Stimulated activated memory B cell treated with anti-CD40 and anti-IgM and Interleukin-4, amounts not matched to agents 10 μg/mL and 1 μg/mL and 100 μg/mL, for 72 hours (primary cell): Measurements from ENCODE around the gene CEP89.
"Not testable (repeated sequence)": the region's sequence is repeated elsewhere in the genome, so short reads cannot be mapped to it uniquely, and the experiment has no call there.

ENCODE experiments used
- ATAC-seq: fragments of 150-1000 bp; cut with Tn5 transposase; 2 replicates; pipeline ENCODE4 v1.10.0; 2021
- H3K27ac Mint-ChIP-seq: one replicate; pipeline ENCODE4 v1.8.0; 2022; ENCODE audit warnings: mild to moderate bottlenecking, mixed read lengths
- H3K27me3 Mint-ChIP-seq: one replicate; pipeline ENCODE4 v1.8.0; 2022; ENCODE audit warnings: mixed read lengths
- H3K36me3 Mint-ChIP-seq: one replicate; pipeline ENCODE4 v1.8.0; 2022; ENCODE audit warnings: mixed read lengths
- H3K4me1 Mint-ChIP-seq: one replicate; pipeline ENCODE4 v1.8.0; 2022; ENCODE audit warnings: mixed read lengths
- H3K4me3 Mint-ChIP-seq: one replicate; pipeline ENCODE4 v1.8.0; 2022; ENCODE audit warnings: mild to moderate bottlenecking, moderate library complexity, mixed read lengths
- H3K9me3 Mint-ChIP-seq: one replicate; pipeline ENCODE4 v1.8.0; 2022; ENCODE audit warnings: mixed read lengths

Gene CEP89

GRCh38 chr19:32890326-32890725 lies 81.4 kb downstream of the CEP89 start:
- Mint-ChIP-seq H3K27ac (no peak overlapping the region), H3K27me3 (no peaks in the 10 kb centered on the region), H3K36me3 (peaks cover 76% of the 10 kb centered on the region), H3K4me3 (no peak overlapping the region), H3K9me3 (peaks cover 27% of the 10 kb centered on the region), H3K4me1 (peaks cover 6% of the 10 kb centered on the region)
- ATAC-seq = no peak

GRCh38 chr19:32889137-32889934 lies 82.4 kb downstream of the CEP89 start:
- Mint-ChIP-seq H3K27ac (no peak overlapping the region), H3K4me1 (no peaks in the 10 kb centered on the region), H3K27me3 (no peaks in the 10 kb centered on the region), H3K36me3 (peaks cover 73% of the 10 kb centered on the region), H3K9me3 (peaks cover 20% of the 10 kb centered on the region), H3K4me3 (no peak overlapping the region)
- ATAC-seq = no peak

- Mint-ChIP-seq H3K9me3 (peaks cover 7% of the 10 kb centered on the region), H3K36me3 (peaks cover 62% of the 10 kb centered on the region), H3K27ac (no peak overlapping the region), H3K27me3 (no peaks in the 10 kb centered on the region), H3K4me1 (no peaks in the 10 kb centered on the region), H3K4me3 (no peak overlapping the region)
- ATAC-seq = no peak
Measured at GRCh38 chr19:32887572-32888215, 84.1 kb downstream of the CEP89 start.

GRCh38 chr19:32886241-32886640 lies 85.5 kb downstream of the CEP89 start:
- Mint-ChIP-seq H3K27ac (no peak overlapping the region), H3K4me3 (no peak overlapping the region), H3K4me1 (no peaks in the 10 kb centered on the region), H3K36me3 (peaks cover 55% of the 10 kb centered on the region), H3K27me3 (no peaks in the 10 kb centered on the region), H3K9me3 (peaks cover 2% of the 10 kb centered on the region)
- no peak for ATAC-seq

- ATAC-seq, H3K9me3 Mint-ChIP-seq, H3K27me3 Mint-ChIP-seq, H3K27ac Mint-ChIP-seq, H3K4me3 Mint-ChIP-seq, H3K4me1 Mint-ChIP-seq: not testable (repeated sequence)
- peaks cover 51% of the 10 kb centered on the region for H3K36me3 Mint-ChIP-seq
Measured at GRCh38 chr19:32885255-32885654, 86.5 kb downstream of the CEP89 start.

GRCh38 chr19:32881766-32882165 lies 90.0 kb downstream of the CEP89 start:
- H3K4me1 Mint-ChIP-seq = no peaks in the 10 kb centered on the region
- H3K27me3 Mint-ChIP-seq = no peaks in the 10 kb centered on the region
- no peaks in the 10 kb centered on the region for H3K9me3 Mint-ChIP-seq
- no peak for ATAC-seq
- H3K27ac Mint-ChIP-seq = no peak overlapping the region
- no peak overlapping the region for H3K4me3 Mint-ChIP-seq
- peaks cover 58% of the 10 kb centered on the region for H3K36me3 Mint-ChIP-seq

GRCh38 chr19:32880622-32881021 lies 91.1 kb downstream of the CEP89 start:
- Mint-ChIP-seq H3K27me3 (no peaks in the 10 kb centered on the region), H3K27ac (no peak overlapping the region), H3K4me1 (no peaks in the 10 kb centered on the region), H3K36me3 (peaks cover 56% of the 10 kb centered on the region), H3K4me3 (no peak overlapping the region), H3K9me3 (no peaks in the 10 kb centered on the region)
- no peak for ATAC-seq

GRCh38 chr19:32879741-32880140 lies 92.0 kb downstream of the CEP89 start:
- Mint-ChIP-seq H3K27ac (no peak overlapping the region), H3K4me1 (no peaks in the 10 kb centered on the region), H3K4me3 (no peak overlapping the region), H3K36me3 (peaks cover 51% of the 10 kb centered on the region), H3K9me3 (no peaks in the 10 kb centered on the region), H3K27me3 (no peaks in the 10 kb centered on the region)
- no peak for ATAC-seq

- Mint-ChIP-seq H3K4me1 (no peaks in the 10 kb centered on the region), H3K36me3 (peaks cover 46% of the 10 kb centered on the region), H3K4me3 (no peak overlapping the region), H3K27me3 (no peaks in the 10 kb centered on the region), H3K9me3 (no peaks in the 10 kb centered on the region), H3K27ac (no peak overlapping the region)
- no peak for ATAC-seq
Measured at GRCh38 chr19:32878988-32879387, 92.8 kb downstream of the CEP89 start.

- ATAC-seq = no peak
- Mint-ChIP-seq H3K4me3 (no peak overlapping the region), H3K27ac (no peak overlapping the region), H3K27me3 (no peaks in the 10 kb centered on the region), H3K9me3 (no peaks in the 10 kb centered on the region), H3K36me3 (peaks cover 44% of the 10 kb centered on the region), H3K4me1 (no peaks in the 10 kb centered on the region)
Measured at GRCh38 chr19:32877977-32878745, 93.6 kb downstream of the CEP89 start.

GRCh38 chr19:32877323-32877912 lies 94.3 kb downstream of the CEP89 start:
- H3K9me3 Mint-ChIP-seq = no peaks in the 10 kb centered on the region
- no peak overlapping the region for H3K4me3 Mint-ChIP-seq
- no peak overlapping the region for H3K27ac Mint-ChIP-seq
- no peaks in the 10 kb centered on the region for H3K4me1 Mint-ChIP-seq
- no peak for ATAC-seq
- H3K36me3 Mint-ChIP-seq = peaks cover 44% of the 10 kb centered on the region
- no peaks in the 10 kb centered on the region for H3K27me3 Mint-ChIP-seq

- Mint-ChIP-seq H3K36me3 (peaks cover 44% of the 10 kb centered on the region), H3K4me1 (no peaks in the 10 kb centered on the region), H3K27ac (no peak overlapping the region), H3K9me3 (no peaks in the 10 kb centered on the region), H3K27me3 (no peaks in the 10 kb centered on the region), H3K4me3 (no peak overlapping the region)
- no peak for ATAC-seq
Measured at GRCh38 chr19:32876919-32877285, 94.9 kb downstream of the CEP89 start.

GRCh38 chr19:32876236-32876918 lies 95.4 kb downstream of the CEP89 start:
- H3K4me3 Mint-ChIP-seq = no peak overlapping the region
- peaks cover 38% of the 10 kb centered on the region for H3K36me3 Mint-ChIP-seq
- no peak overlapping the region for H3K27ac Mint-ChIP-seq
- no peaks in the 10 kb centered on the region for H3K9me3 Mint-ChIP-seq
- no peak for ATAC-seq
- no peaks in the 10 kb centered on the region for H3K27me3 Mint-ChIP-seq
- no peaks in the 10 kb centered on the region for H3K4me1 Mint-ChIP-seq

- Mint-ChIP-seq H3K36me3 (peaks cover 30% of the 10 kb centered on the region), H3K9me3 (no peaks in the 10 kb centered on the region), H3K27ac (no peak overlapping the region), H3K27me3 (no peaks in the 10 kb centered on the region), H3K4me3 (no peak overlapping the region), H3K4me1 (no peaks in the 10 kb centered on the region)
- ATAC-seq = no peak
Measured at GRCh38 chr19:32875428-32875827, 96.3 kb downstream of the CEP89 start.

- Mint-ChIP-seq H3K9me3 (no peaks in the 10 kb centered on the region), H3K36me3 (peaks cover 25% of the 10 kb centered on the region), H3K4me1 (no peaks in the 10 kb centered on the region), H3K4me3 (no peak overlapping the region), H3K27ac (no peak overlapping the region), H3K27me3 (no peaks in the 10 kb centered on the region)
- no peak for ATAC-seq
Measured at GRCh38 chr19:32874605-32875004, 97.2 kb downstream of the CEP89 start.
